ENCODE data around the gene PTPRN2. TPM values are rescaled to one million over a fixed set of nuclear protein-coding genes. Genes with fewer than 3 reads are reported as not detected.
A peak's percentile ranks its signal among the peaks of the same experiment; 100 is the strongest.

Gene PTPRN2
- total and polyA plus RNA-seq, 7 donors: 0.47 to 0.82 (median 0.51) TPM

GRCh38 chr7:157691586-157692459 is 895.8 kb downstream of the PTPRN2 start:
- DNase-seq (no peak), ATAC-seq (no peak)
- H3K27me3 ChIP-seq (ENCODE audit: insufficient read depth in 3 of 3, low read length in 2 of 3): peaks cover 0 to 76% (median 27%) of the 10 kb centered on the region in 3 donors
- TF ChIP-seq, protein P1, sequence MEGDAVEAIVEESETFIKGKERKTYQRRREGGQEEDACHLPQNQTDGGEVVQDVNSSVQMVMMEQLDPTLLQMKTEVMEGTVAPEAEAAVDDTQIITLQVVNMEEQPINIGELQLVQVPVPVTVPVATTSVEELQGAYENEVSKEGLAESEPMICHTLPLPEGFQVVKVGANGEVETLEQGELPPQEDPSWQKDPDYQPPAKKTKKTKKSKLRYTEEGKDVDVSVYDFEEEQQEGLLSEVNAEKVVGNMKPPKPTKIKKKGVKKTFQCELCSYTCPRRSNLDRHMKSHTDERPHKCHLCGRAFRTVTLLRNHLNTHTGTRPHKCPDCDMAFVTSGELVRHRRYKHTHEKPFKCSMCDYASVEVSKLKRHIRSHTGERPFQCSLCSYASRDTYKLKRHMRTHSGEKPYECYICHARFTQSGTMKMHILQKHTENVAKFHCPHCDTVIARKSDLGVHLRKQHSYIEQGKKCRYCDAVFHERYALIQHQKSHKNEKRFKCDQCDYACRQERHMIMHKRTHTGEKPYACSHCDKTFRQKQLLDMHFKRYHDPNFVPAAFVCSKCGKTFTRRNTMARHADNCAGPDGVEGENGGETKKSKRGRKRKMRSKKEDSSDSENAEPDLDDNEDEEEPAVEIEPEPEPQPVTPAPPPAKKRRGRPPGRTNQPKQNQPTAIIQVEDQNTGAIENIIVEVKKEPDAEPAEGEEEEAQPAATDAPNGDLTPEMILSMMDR (IDR thresholded peaks at IDR 0.05): no peak
- H3K27ac ChIP-seq: no peak overlapping the region
- no peaks in the 10 kb centered on the region for H3K36me3 ChIP-seq (ENCODE audit: insufficient read depth in 1 of 2, low read depth in 1 of 2)
- H3K4me1 ChIP-seq: peaks cover 9% of the 10 kb centered on the region
- intact Hi-C loops (cut with DNase I): no loop called here
- H3K4me3 ChIP-seq: peak overlapping the region; percentile 53
- WGBS, 3 donors: 3% methylated on average over 39 to 64 of the region's 64 CpGs
- H3K9me3 ChIP-seq: no peaks in the 10 kb centered on the region

DNA sequence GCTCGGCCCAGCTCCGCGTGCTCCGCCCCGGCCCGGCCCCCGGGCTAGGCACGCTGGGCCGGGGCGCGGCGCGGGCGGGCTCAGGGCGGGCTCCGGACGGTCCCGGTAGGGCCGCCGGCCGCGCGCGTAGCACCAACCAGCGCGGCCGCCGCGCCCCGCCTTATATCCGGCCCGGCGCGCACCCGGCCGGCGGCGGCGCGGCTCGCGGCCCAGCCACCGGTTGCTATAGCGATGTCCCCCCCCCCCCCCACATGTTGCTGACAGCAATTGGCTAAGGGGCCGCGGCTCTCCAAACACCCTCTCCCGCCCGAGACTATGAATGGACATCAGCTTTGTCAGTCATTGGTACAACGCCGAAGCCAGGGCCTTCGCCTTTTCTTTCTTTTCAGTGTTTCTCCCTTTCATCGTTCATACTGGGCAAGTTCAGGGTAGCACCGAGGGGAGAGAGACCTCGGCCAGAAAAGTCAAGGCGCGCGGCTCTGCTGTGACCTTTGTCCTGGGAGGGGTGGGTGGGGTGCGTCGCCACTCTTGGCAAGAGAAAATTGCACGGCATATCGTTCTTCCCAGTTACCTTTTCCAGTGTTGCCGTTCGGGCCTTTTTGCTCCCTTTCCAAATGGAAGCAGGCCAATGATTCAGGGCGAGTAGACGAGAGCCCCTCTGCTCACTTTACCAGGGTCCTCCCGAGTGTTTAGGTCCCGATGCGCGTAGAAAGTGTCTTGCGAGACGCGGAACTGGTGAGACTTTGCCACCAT is 896.6 kb downstream of the PTPRN2 start:
- peak; percentile 32 to 65 (median 52) for ATAC-seq
- no peaks in the 10 kb centered on the region for H3K9me3 ChIP-seq
- intact Hi-C loops (cut with DNase I): no loop called here
- peaks cover 0 to 84% (median 27%) of the 10 kb centered on the region in 3 donors for H3K27me3 ChIP-seq (ENCODE audit: insufficient read depth in 3 of 3, low read length in 2 of 3)
- TF ChIP-seq, protein P1 (IDR thresholded peaks at IDR 0.05): no peak
- no peaks in the 10 kb centered on the region for H3K36me3 ChIP-seq (ENCODE audit: insufficient read depth in 1 of 2, low read depth in 1 of 2)
- peaks cover 9% of the 10 kb centered on the region for H3K4me1 ChIP-seq
- H3K4me3 ChIP-seq: peak overlapping the region; percentile 56
- H3K27ac ChIP-seq: no peak overlapping the region
- WGBS, 3 donors: 1 to 2% (median 1%) methylated on average over 26 to 71 of the region's 72 CpGs
- peak; percentile 55 to 74 for DNase-seq

DNA sequence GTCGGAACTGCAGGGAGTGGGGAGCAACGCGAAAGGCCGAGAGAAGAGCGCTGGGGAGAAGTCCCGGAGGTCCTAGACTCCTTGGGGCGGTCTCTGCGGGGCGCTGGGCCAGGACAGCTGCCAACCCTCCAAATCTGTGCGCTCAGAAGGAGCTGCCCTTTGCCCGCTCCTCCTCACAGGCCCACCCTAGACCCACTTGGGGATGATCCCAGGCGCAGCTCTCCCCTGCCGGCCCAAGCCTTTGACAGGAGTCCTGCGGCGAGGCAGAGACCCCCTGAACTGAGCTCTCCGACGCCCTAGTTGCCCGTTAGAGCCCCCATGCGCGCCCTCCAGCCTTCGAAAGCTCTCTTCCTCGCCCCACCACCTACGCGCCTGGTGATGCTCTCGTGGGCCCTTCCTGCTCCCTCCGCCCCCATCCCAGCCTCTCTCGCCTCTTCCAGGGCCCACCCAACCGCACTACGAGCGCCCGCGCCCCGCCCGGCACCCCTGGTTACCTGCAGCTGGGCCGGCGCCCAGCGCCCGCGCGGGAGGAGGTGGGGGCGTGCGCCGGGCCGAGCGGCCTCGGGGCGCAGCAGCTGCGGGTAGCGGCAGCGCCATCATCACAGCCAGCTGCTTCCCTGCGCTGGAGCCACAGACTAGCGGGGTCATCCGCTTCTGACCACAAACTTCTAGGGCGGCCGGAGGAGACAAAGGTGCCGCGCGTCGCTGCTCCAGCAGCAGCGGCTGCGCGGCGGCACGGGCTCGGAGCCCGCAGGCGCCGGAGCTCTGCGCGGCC is 897.4 kb downstream of the PTPRN2 start:
- ATAC-seq: no peak
- WGBS, 3 donors: 0 to 1% (median 1%) methylated on average over 52 to 70 of the region's 70 CpGs
- DNase-seq: peak in 1 of 2 donors; percentile 55

More for the DNA sequence above, 897.4 kb downstream of the PTPRN2 start:
- intact Hi-C loops (cut with DNase I): no loop called here
- peak overlapping the region; percentile 56 for H3K4me3 ChIP-seq
- H3K27me3 ChIP-seq (ENCODE audit: insufficient read depth in 3 of 3, low read length in 2 of 3): peaks cover 0 to 91% (median 32%) of the 10 kb centered on the region in 3 donors
- TF ChIP-seq, protein P1 (IDR thresholded peaks at IDR 0.05): no peak
- H3K4me1 ChIP-seq: peaks cover 9% of the 10 kb centered on the region
- H3K36me3 ChIP-seq (ENCODE audit: insufficient read depth in 1 of 2, low read depth in 1 of 2): no peaks in the 10 kb centered on the region
- H3K9me3 ChIP-seq: no peaks in the 10 kb centered on the region
- H3K27ac ChIP-seq: no peak overlapping the region

Measured in psoas muscle (tissue), 8 donors.